Vagina (tissue), 2 donors: ENCODE data around the gene PMEL.

ENCODE experiments used
- CTCF ChIP-seq, 3 experiments: fragments of 450-650 bp in 2 of 3; fragments of 200-600 bp in 1 of 3; sonication (generic) in 1 of 3; IDR thresholded peaks; one replicate each; pipeline ENCODE4 v1.5.1; 2017 to 2019; ENCODE audit warnings: antibody characterized with exemption in 3 of 3, mild to moderate bottlenecking in 2 of 3, moderate library complexity in 2 of 3
- POLR2A ChIP-seq, 2 donors: fragments of 450-650 bp; IDR thresholded peaks; one replicate each; pipeline ENCODE4 v1.6.1; 2017; ENCODE audit warnings: antibody characterized with exemption in 2 of 2, mild to moderate bottlenecking in 2 of 2, moderate library complexity in 2 of 2

- TF ChIP-seq POLR2A (IDR thresholded peaks at IDR 0.05) (no peak), CTCF (IDR thresholded peaks at IDR 0.05) (no peak)
Measured at GRCh38 chr12:56004211-56004610, 38.4 kb upstream of the PMEL start.
